Panc1 (cell line): ENCODE data around the gene SYCE3.

ENCODE experiments used
- POLR2AphosphoS5 ChIP-seq: IDR thresholded peaks from 2 replicates; pipeline ENCODE4 v1.6.1; 2012; ENCODE audit warnings: mild to moderate bottlenecking, low read depth, low read length, moderate library complexity
- SIN3A ChIP-seq: IDR thresholded peaks from 2 replicates; pipeline ENCODE4 v1.6.1; 2012; ENCODE audit warnings: low read depth, mild to moderate bottlenecking, low read length, moderate library complexity, borderline replicate concordance; ENCODE audit not compliant: insufficient read depth
- TF ChIP-seq, protein P1 (sequence below): fragments of 450-650 bp; IDR thresholded peaks from 2 replicates; pipeline ENCODE4 v1.5.1; 2017; ENCODE audit warnings: mild to moderate bottlenecking
- TF ChIP-seq, protein P2 (sequence below), 2 experiments: IDR thresholded peaks; 2 replicates each; pipeline ENCODE4 v1.6.1; 2011 to 2012; ENCODE audit warnings: low read depth in 2 of 2, control low read depth in 1 of 2, low read length in 1 of 2, mild to moderate bottlenecking in 1 of 2, moderate library complexity in 1 of 2; ENCODE audit not compliant: insufficient read depth in 1 of 2

DNA sequence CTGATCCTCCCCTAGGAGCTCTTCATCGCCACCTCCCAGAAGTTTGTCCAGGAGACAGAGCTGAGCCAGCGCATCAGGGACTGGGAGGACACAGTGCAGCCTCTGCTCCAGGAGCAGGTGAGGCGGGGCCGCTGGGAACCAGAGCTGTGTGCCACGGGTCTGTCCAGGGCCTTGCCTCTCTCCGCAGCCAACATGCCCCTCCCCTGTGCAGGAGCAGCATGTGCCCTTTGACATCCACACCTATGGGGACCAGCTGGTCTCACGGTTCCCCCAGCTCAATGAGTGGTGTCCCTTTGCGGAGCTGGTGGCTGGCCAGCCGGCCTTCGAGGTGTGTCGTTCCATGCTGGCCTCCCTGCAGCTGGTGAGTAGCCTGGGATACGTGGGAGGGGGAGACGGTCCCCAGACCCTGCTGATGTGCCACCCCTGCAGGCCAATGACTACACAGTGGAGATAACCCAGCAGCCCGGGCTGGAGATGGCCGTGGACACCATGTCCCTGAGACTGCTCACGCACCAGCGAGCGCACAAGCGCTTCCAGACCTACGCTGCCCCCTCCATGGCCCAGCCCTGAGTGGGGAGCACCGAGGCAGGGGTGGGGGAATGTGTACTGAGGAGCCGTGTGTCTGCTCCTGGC, 39.8 kb downstream of the SYCE3 start:
- TF ChIP-seq, protein P1, sequence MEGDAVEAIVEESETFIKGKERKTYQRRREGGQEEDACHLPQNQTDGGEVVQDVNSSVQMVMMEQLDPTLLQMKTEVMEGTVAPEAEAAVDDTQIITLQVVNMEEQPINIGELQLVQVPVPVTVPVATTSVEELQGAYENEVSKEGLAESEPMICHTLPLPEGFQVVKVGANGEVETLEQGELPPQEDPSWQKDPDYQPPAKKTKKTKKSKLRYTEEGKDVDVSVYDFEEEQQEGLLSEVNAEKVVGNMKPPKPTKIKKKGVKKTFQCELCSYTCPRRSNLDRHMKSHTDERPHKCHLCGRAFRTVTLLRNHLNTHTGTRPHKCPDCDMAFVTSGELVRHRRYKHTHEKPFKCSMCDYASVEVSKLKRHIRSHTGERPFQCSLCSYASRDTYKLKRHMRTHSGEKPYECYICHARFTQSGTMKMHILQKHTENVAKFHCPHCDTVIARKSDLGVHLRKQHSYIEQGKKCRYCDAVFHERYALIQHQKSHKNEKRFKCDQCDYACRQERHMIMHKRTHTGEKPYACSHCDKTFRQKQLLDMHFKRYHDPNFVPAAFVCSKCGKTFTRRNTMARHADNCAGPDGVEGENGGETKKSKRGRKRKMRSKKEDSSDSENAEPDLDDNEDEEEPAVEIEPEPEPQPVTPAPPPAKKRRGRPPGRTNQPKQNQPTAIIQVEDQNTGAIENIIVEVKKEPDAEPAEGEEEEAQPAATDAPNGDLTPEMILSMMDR, result no peak
- TF ChIP-seq, protein P2, sequence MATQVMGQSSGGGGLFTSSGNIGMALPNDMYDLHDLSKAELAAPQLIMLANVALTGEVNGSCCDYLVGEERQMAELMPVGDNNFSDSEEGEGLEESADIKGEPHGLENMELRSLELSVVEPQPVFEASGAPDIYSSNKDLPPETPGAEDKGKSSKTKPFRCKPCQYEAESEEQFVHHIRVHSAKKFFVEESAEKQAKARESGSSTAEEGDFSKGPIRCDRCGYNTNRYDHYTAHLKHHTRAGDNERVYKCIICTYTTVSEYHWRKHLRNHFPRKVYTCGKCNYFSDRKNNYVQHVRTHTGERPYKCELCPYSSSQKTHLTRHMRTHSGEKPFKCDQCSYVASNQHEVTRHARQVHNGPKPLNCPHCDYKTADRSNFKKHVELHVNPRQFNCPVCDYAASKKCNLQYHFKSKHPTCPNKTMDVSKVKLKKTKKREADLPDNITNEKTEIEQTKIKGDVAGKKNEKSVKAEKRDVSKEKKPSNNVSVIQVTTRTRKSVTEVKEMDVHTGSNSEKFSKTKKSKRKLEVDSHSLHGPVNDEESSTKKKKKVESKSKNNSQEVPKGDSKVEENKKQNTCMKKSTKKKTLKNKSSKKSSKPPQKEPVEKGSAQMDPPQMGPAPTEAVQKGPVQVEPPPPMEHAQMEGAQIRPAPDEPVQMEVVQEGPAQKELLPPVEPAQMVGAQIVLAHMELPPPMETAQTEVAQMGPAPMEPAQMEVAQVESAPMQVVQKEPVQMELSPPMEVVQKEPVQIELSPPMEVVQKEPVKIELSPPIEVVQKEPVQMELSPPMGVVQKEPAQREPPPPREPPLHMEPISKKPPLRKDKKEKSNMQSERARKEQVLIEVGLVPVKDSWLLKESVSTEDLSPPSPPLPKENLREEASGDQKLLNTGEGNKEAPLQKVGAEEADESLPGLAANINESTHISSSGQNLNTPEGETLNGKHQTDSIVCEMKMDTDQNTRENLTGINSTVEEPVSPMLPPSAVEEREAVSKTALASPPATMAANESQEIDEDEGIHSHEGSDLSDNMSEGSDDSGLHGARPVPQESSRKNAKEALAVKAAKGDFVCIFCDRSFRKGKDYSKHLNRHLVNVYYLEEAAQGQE (IDR thresholded peaks at IDR 0.05; ENCODE audit: insufficient read depth in 1 of 2, low read depth in 2 of 2, low read length in 1 of 2), result no peak
- TF ChIP-seq POLR2AphosphoS5 (no peak), SIN3A (no peak)
